Activated naive CD8-positive, alpha-beta T cell treated with anti-CD3 and anti-CD28 coated beads, Interleukin-2, amount 50 U/mL, for 16 hours (primary cell): ENCODE results near the gene TSPAN13.
"Not testable (repeated sequence)": the region's sequence is repeated elsewhere in the genome, so short reads cannot be mapped to it uniquely, and the experiment has no call there.

Source experiments
- DNase-seq: peaks from one replicate; pipeline ENCODE4 v3.0.0-alpha.2; 2020; ENCODE audit warnings: low read depth, low spot score

TSPAN13 gene

DNA sequence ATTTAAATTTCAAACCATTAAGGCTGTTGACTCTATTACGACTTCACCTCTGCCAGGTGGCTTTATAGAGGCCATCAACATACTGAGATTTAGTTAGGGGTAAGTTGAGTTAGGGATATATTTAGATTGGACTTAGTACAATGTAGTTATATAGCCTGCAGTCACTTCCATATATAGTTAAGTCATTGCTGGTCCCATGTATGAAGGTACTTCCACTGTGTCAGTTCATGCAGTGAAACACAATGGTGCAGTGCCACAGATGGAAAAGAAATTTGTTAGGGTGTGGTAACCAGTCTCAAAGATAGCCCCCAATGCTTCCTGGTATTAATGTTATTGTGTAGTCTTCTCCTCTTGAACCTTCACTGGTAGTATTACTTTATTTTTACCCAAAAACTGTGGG, 12.6 kb upstream of the TSPAN13 start:
- DNase-seq: no peak

- no peak for DNase-seq
Measured at GRCh38 chr7:16741676-16742075, 11.9 kb upstream of the TSPAN13 start.

- DNase-seq: no peak
Measured at GRCh38 chr7:16742547-16742946, 11.0 kb upstream of the TSPAN13 start.

DNA sequence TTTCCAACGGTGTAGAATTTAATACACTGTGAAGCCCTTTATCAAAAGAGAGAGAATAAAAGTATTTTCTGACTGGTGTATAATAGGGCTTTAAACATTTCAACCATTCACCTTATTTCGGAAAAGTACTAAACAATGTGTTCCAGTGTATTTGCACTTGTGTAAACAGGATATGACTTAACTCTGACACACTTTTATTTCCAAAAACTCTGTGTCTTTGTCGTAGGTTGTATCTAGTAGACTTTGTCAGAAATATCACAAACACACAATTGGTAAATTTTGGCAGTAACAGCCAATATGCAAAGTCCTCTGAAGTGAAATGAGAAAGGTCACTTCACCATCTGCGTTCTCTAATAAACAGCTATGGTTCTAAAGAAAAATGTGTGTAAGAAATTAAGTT, 10.3 kb upstream of the TSPAN13 start:
- no peak for DNase-seq

GRCh38 chr7:16744518-16745250, 8.9 kb upstream of the TSPAN13 start:
- no peak for DNase-seq

DNA sequence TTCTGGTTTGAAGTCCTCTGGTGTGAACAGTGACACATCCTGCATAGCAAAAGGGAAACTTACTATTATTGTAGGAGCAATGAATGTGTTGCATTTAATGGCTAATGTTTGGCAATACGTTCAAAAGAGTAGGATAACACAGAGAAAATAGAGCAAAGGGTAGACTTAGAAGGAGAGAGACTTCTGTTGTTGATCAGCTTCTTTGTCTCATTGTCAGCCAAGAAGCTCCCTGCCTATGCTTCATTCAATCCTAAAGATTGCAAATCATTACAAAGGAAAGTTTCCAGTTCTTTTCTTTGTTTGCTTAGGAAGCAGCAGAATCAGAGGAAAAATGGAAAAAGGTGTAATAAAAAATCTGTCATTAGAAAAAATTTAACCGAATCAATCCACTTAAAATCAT, 7.9 kb upstream of the TSPAN13 start:
- no peak for DNase-seq

DNA sequence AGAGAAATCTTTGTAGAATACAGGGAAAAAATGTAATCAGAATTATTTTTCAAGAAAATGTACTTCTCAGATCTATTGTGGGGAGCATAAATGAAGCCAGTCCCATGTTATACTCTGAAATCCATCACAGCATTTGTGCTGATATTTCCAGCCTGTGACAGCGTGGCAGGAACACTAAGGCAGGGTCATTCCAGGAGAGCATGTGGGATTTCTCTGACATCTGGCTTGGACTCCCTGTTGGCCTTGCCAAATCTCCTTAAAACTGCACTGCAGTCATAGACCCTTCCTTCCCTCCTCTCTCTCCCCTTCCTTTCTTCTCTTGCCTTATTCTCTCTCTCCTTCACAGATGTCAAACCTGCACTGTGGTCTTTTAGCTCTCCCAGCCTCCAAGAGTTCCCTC, 6.5 kb upstream of the TSPAN13 start:
- DNase-seq: no peak

GRCh38 chr7:16753932-16754855, 639 bp downstream of the TSPAN13 start:
- no peak for DNase-seq

GRCh38 chr7:16754856-16755317, 1.3 kb downstream of the TSPAN13 start:
- DNase-seq: no peak

- DNase-seq: no peak
Measured at GRCh38 chr7:16755397-16755796, 1.8 kb downstream of the TSPAN13 start.

DNA sequence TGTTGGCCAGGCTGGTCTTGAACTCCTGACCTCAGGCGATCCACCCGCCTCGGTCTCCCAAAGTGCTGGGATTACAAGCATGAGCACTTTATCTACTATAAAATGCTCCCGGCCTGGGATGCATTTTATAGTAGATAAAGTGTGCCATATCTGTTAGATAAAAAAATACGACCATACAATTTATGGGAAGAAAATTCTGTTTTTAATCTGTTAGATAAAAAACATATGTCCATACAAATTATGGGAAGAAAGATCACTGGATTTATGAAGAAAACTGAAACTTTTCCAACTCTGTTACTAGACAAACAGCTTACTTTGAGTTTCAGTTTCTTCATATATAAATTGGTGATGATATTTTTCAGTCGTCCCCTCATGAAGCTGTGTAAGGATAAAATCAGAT, 4.5 kb downstream of the TSPAN13 start:
- no peak for DNase-seq

DNA sequence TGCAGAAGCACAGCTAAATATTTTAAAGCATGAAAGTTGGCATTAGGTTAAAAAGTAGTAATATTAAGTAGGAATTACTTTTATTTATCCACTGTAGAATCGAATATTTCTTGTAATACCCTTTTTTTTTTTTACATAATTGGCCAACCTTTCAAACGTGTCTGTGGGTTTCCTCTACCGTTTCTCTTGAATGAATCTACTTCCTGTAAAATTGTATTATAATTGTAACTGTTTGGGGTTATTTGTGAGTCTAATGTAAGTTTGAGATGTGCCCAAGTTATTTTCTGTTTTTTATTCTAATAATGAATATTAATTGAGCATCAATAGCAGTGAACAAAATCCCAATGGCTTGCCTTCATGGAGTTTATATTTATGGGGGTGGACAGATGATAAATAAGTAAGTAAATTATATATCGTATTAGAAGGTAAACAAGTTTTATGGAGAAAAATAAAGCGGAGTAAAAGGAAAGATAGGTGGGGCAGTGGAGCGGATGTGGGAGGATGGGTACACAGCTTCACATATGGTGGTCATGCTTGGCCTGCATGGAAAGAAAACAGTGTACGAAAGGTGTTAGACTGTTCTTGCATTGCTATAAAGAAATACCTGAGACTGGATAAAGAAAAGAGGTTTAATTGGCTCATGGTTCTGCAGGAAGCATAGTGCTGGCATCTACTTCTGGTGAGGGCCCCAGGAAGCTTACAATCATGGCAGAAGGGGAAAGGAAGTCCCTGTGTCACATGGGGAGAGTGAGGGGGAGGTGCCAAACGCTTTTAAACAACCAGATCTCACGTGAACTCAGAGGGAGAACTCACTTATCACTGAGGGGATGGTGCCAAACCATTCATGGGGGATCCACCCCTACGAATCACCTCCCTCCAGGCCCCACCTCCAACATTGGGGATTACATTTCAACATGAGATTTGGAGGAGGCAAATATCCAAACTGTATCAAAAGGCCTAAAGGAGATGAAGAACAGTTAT, 5.4 kb downstream of the TSPAN13 start:
- no peak for DNase-seq

DNA sequence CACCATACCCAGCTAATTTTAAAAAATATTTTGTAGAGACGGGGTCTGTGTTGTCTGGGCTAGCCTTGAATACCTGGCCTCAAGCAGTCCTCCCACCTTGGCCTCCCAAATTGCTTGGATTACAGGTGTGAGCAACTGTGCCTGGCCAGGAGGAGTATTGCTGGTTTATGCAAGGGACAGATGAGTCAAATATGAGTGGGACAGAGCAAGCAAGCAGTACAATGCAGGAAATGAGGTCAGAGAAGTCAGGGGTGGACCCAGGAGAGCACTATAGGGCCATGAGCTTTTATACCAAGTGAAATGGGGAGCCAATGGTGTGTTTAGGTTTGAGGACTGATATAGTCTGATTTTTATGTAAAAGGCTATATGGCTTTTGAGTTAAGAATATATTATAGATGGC, 6.3 kb downstream of the TSPAN13 start:
- DNase-seq: no peak

GRCh38 chr7:16762177-16762576, 8.6 kb downstream of the TSPAN13 start:
- no peak for DNase-seq

DNA sequence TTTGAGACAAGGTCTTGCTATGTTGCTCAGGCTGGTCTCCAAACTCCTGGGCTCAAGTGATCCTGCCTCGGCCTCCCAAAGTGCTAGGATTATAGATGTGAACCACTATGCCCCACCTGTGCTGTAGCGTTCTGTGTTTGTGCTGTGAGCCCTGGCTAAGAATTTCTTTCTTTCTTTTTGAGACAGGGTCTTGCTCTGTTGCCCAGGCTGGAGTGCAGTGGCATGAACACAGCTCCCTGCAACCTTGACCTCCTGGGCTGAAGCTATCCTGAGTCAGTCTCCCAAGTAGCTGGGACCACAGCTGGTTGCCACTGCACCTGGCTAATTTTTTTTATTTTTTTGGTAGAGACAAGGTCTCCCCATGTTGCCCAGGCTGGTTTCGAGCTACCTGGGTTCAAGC, 11.4 kb downstream of the TSPAN13 start:
- no peak for DNase-seq

DNA sequence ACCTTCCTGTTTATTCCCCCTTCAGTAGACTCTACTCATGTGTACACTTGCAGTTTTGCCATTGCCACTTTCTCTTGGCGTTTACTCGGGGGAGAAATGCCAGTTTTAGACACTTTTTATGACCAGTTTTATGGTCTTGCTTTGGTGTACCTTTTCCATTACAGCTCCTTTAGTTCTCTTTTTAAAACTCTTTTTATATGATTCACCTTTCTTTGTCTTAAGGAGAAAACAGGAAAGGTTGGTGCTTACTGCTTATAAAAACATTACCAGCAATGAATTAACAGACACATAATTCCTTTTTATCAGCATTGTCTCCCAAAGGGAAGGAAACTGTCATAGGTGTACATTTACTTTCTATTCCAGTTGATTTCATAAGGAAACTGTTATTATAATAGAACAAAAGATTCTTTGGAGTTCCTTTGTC, 11.9 kb downstream of the TSPAN13 start:
- DNase-seq: no peak

DNA sequence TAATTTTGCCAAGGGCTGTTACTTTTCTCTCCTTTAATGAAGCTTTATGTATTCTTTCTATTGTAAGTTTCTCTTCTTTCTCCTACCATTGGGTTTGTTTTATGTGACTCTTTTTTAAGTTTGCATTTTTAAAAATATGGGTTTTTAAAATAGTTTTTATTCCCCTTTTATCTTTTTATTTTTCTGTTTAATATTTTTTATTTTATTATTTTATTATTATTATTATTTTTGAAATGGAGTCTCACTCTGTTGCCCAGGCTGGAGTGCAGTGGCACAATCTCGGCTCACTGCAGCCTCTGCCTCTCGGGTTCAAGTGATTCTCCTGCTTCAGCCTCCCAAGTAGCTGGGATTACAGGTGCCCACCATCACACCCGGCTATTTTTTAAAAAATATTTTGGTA, 16.4 kb downstream of the TSPAN13 start:
- DNase-seq: not testable (repeated sequence)

GRCh38 chr7:16770657-16771329, 17.2 kb downstream of the TSPAN13 start:
- no peak for DNase-seq

- no peak for DNase-seq
Measured at GRCh38 chr7:16773326-16773725, 19.8 kb downstream of the TSPAN13 start.

GRCh38 chr7:16773884-16774283, 20.3 kb downstream of the TSPAN13 start:
- DNase-seq: no peak

DNA sequence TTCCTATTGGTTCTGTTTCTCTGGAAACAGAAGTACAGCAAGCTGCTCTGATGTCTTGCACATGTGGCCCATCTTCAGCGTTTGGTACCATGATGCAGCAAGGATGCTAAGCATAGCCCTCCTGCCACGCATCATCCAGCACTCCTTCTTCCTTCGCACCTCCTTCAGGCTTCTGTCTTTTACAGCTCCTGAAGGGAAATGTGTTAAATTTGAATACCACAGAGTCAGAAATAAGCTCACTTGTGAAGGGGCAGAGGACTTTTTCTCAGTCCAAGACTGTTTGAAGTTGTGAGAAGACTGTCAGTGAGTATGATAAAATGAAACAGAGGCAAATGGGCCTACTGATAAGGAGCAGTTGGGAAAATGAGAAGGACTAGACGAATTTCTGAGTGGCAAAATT, 20.7 kb downstream of the TSPAN13 start:
- no peak for DNase-seq
